Stimulated activated CD4-positive, alpha-beta T cell treated with anti-CD3 and anti-CD28 coated beads, Interleukin-12 subunit alpha, Interleukin-12 subunit beta, amount 100 ng/mL, for 4 hours (primary cell): ENCODE measurements around the gene GRK1.
"Not testable (repeated sequence)": the region's sequence is repeated elsewhere in the genome, so short reads cannot be mapped to it uniquely, and the experiment has no call there.

ENCODE experiments used
- DNase-seq: peaks from one replicate; pipeline ENCODE4 v3.0.0-alpha.2; 2020

GRK1 gene

GRCh38 chr13:113745500-113746142 is 78.6 kb downstream of the GRK1 start:
- DNase-seq, result not testable (repeated sequence)

DNA sequence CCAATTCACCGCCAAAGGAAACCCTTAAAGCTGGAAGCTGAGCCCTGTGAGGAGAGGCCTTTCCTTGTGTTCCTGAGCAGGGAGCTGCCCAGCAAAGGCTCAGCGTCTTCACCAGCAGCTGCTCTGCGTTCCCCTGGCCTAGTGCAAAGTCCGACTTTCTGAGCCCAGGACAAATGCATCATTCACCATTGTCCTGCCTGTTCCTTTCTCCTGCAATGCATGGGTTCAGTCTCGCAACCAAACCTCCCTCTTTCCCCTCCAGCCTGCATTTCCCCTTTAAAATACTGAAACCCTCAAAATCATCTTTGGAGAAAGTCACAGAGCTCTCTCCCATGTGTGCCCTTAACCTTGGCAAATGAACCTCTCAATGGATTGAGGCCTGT is 79.1 kb downstream of the GRK1 start:
- DNase-seq, result no peak

- no peak for DNase-seq
Measured at GRCh38 chr13:113746671-113747070, 79.7 kb downstream of the GRK1 start.

DNA sequence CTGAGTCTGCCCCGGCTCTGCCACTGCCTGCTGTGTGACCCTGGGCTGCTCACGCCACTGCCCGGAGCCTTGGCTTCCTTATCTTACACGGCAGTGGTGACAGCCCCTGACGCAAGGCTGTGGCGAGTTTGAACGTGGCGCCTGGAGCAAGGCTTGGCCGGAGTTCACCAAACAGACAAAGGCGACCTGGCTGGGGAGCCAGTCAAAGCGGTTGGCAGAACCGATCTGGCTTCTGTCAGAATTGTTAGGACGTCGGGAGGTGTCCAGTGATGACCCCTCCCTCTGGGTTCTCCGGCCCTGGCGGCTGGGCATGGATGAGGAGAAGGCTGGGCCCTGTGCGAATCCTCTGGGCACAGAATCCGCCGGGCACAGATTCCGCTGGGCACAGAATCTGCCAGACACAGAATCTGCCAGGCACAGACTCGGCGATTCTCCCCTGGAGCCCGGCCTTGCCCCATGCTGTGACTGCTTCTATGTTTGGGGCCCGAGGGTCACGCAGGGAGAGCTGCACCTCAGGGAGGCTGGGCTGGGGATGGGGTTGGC is 80.3 kb downstream of the GRK1 start:
- no peak for DNase-seq

DNA sequence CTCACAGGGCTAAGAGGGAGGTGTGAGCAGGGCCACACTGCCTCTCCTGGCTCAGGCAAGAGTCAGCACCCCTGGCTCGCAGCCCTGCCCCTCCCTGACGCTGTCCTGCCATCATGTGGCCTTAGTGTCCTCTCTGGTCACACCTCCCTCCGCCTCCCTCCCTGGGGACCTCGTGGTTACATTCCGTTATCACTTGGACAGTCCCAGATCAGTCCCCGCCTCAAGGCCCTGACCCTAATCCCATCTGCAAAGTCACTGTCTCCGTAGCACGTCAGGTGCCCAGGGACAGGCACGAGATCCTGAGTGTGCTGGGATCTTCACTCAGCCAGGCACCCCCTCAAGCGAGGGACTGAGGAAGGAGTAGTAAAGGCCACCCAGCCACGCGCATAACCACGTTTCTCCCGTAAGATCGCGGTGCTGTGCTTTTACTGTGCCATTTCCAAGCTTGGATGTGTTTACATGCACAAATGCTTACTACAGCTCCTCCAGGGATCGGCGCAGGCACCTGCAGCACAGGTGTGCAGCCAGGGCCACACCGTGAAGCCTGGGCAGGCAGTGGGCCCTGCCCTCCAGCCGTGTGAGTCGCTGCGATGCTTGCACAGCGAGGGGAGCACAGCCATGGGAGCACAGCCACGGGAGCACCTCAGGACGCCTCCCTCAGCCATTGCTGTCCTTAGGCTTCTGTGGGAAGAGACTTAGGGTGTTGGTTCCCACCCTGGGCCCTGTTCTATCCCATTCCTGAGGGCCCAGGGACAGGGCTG is 81.3 kb downstream of the GRK1 start:
- no peak for DNase-seq

DNA sequence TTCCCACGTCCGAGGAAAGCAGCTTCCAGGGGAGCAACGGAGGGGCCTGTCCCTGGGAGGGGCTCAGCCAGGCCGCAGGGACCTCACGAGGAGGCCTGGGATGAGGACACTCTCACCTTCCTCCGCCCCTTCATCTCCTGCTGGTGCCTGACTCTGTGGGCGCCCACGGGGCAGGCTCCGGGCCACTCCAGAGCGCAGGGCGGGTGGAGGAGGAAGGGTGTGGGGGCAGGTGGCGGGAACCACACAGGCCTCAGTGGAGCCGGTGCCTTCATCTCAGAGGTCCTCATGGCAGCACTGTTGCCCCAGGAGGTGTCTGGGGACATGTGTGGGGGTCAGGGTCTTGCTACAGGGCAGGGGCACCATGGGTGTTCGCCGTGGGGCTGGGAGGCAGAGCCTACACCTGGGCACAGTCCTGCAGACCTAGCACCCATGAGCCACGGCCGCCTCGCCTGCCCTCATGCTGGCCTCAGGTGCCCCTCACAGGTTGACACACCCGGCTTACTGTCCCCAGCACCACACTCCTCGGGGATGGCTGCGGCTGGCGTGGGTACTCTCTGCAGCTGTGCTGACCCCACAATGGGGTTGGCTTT is 81.9 kb downstream of the GRK1 start:
- no peak for DNase-seq

GRCh38 chr13:113749507-113749906 is 82.5 kb downstream of the GRK1 start:
- DNase-seq, result no peak

DNA sequence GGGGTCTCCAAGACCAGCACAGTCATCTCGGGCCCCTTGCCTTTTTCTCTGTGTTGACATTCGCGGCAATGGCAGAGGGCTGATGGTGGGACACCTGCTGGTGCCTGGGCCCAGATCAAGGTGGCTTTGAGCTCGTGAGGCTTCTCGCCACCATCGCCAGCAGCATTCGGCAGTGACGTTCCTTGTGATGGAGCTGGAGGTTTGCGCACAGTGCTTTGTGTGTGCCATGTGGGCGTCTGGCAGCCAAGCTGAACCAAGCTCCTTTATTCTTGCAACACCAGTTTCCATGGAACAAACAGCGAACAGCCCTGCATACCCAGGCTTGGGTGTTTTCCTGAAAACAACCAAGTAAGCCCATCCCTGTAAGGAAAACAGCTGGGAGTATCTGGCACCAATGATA is 82.9 kb downstream of the GRK1 start:
- no peak for DNase-seq

GRCh38 chr13:113750554-113751399 is 83.8 kb downstream of the GRK1 start:
- DNase-seq, result no peak

- DNase-seq, result no peak
Measured at GRCh38 chr13:113751491-113751890, 84.5 kb downstream of the GRK1 start.

DNA sequence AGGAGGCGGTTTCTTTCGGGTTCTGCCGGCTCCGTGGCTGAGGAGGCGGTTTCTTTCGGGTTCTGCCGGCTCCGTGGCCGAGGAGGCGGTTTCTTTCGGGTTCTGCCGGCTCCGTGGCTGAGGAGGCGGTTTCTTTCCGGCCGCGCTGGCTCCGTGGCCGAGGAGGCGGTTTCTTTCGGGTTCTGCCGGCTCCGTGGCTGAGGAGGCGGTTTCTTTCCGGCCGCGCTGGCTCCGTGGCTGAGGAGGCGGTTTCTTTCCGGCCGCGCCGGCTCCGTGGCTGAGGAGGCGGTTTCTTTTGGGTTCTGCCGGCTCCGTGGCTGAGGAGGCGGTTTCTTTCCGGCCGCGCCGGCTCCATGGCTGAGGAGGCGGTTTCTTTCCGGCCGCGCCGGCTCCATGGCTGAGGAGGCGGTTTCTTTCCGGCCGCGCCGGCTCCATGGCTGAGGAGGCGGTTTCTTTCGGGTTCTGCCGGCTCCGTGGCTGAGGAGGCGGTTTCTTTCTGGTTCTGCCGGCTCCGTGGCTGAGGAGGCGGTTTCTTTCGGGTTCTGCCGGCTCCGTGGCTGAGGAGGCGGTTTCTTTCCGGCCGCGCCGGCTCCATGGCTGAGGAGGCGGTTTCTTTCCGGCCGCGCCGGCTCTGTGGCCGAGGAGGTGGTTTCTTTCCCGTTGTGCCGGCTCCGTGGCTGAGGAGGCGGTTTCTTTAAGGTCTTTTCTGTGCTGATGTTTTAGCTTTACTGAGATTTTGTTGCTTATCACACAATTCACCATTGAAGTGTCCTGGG is 85.4 kb downstream of the GRK1 start:
- DNase-seq, result not testable (repeated sequence)

GRCh38 chr13:113753171-113753570 is 86.2 kb downstream of the GRK1 start:
- no peak for DNase-seq

DNA sequence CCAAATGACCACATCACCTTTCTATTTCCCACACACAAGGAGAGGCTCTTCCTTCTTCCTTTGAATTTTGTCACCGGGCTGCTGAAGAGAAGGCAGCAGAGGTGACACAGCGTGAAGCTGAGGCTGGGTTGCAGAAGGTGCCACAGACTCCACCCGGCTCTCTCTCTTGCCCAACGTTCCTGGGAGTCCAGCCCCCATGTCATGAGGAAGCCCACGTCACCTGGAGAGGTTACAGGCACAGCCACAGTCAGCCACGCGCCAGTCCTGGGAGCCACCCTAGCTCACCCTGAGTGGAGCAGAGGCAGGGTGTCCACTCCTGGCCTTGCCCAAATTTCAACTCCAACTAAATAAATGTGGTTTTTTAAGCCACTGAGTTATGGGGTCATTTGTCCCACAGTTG is 87.2 kb downstream of the GRK1 start:
- DNase-seq, result no peak

DNA sequence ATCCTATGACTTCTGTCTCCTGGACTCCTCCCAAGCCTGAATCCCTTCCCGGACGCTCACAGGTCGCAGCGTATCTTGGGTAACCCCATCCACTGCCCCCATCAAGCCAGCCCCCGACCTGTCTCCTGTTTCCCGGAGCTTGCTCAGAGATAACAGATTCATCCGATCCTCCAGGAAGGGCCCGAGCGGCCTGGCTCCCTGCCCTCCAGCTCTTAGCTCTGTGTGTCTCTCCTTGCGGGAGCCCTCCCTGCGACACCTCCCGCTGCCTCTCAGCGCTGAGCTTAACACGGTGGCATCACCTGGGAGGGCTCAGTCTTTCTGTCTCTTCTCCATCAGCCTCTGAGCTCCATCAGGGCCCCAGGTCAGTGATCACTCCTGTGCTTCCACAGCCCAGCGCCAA is 87.7 kb downstream of the GRK1 start:
- no peak for DNase-seq

DNA sequence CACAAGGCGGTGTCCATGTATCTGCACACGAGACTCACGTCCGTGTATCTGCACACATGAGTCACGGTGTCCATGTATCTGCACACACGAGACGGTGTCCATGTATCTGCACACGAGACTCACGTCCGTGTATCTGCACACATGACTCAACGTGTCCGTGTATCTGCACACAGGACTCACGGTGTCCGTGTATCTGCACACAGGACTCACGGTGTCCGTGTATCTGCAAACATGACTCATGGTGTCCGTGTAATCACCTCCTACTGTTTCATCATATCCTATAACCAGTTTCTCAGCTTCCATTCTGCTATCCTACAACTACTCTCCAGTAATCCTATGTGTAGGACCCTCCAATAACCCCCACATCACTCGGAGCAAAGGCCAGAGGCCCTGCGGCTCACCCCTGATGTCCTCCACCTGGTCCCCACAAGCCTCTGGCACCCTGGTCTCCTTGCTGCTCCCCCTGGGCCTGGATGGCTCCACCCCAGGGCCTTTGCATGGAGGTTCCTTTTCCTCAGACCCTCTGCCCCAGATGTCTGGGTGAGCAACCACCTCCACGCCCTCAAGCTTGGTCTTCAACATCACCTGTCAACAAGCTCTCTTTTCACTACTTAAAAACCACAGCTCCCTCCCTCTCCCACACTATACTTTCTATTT is 89.5 kb downstream of the GRK1 start:
- no peak for DNase-seq

- DNase-seq, result peak; percentile 80
Measured at GRCh38 chr13:113758651-113759524, 91.9 kb downstream of the GRK1 start, which contains the start of gene TMEM255B. TSS of gene TMEM255B (plus strand) at chr13:113759226. CDS start at chr13:113759270, 44 bp downstream.

- no peak for DNase-seq
Measured at GRCh38 chr13:113759525-113760137, 92.6 kb downstream of the GRK1 start.

GRCh38 chr13:113761136-113761535 is 94.1 kb downstream of the GRK1 start:
- no peak for DNase-seq

- DNase-seq, result no peak
Measured at GRCh38 chr13:113762075-113762474, 95.1 kb downstream of the GRK1 start.

- DNase-seq, result no peak
Measured at GRCh38 chr13:113762538-113762937, 95.5 kb downstream of the GRK1 start.
